ENCODE results near the gene PRKN.

The PRKN gene

DNA sequence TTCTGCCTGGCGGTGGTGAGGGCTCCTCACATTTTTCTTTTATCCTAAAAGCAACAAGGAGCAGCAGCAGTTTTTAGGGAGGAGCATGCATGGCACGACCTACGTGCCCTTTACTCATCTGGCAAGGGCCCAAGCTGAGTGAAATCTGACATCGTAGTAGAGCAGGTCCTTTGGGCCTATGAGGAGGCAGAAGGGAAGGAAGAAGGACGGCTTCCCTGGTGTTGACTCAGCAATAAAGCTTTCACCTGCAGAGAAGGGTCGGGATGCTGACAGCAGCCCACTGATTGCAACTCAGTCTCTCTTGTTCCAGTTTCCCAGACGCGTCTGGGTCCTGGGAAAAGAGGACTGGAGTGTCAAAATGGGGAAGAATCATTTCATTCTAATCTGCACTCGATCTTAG is 1044.6 kb downstream of the PRKN start:
- DNase-seq: no peak
- H3K4me1 ChIP-seq (ENCODE audit: insufficient read depth, low read length): no peaks in the 10 kb centered on the region
- H3K4me2 ChIP-seq (ENCODE audit: insufficient read depth, low read length): no peak overlapping the region
- no peak overlapping the region for H3K4me3 ChIP-seq (ENCODE audit: low read depth in 1 of 2, low read length in 2 of 2)
- TF ChIP-seq, protein P1, sequence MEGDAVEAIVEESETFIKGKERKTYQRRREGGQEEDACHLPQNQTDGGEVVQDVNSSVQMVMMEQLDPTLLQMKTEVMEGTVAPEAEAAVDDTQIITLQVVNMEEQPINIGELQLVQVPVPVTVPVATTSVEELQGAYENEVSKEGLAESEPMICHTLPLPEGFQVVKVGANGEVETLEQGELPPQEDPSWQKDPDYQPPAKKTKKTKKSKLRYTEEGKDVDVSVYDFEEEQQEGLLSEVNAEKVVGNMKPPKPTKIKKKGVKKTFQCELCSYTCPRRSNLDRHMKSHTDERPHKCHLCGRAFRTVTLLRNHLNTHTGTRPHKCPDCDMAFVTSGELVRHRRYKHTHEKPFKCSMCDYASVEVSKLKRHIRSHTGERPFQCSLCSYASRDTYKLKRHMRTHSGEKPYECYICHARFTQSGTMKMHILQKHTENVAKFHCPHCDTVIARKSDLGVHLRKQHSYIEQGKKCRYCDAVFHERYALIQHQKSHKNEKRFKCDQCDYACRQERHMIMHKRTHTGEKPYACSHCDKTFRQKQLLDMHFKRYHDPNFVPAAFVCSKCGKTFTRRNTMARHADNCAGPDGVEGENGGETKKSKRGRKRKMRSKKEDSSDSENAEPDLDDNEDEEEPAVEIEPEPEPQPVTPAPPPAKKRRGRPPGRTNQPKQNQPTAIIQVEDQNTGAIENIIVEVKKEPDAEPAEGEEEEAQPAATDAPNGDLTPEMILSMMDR (IDR thresholded peaks at IDR 0.05; ENCODE audit: borderline replicate concordance, extremely low read depth, low read length, poor library complexity, severe bottlenecking): no peak
- TF ChIP-seq EZH2 (IDR thresholded peaks at IDR 0.05; ENCODE audit: borderline replicate concordance, low read depth, low read length, severe bottlenecking): no peak
- no peak overlapping the region for H2AFZ ChIP-seq (ENCODE audit: low read depth, low read length)
- no peaks in the 10 kb centered on the region for H3K27me3 ChIP-seq (ENCODE audit: insufficient read depth, low read length, poor library complexity)
- no peaks in the 10 kb centered on the region for H3K36me3 ChIP-seq (ENCODE audit: insufficient read depth, low read length)
- no peak overlapping the region for H3K9ac ChIP-seq (ENCODE audit: low read depth, low read length)
- ATAC-seq (ENCODE audit: insufficient read depth, low read depth): no peak
- no peaks in the 10 kb centered on the region for H3K9me3 ChIP-seq (ENCODE audit: insufficient read depth, low read length, severe bottlenecking)
- H3K27ac ChIP-seq (ENCODE audit: low read length): no peak overlapping the region
- H3K79me2 ChIP-seq (ENCODE audit: insufficient read depth, low read length): no peaks in the 10 kb centered on the region
- H4K20me1 ChIP-seq (ENCODE audit: insufficient read depth, low read length): no peaks in the 10 kb centered on the region

- no peaks in the 10 kb centered on the region for H3K27me3 ChIP-seq (ENCODE audit: insufficient read depth, low read length, poor library complexity)
- H3K4me1 ChIP-seq (ENCODE audit: insufficient read depth, low read length): no peaks in the 10 kb centered on the region
- DNase-seq (no peak), ATAC-seq (ENCODE audit: insufficient read depth, low read depth) (no peak)
- TF ChIP-seq, protein P1 (IDR thresholded peaks at IDR 0.05; ENCODE audit: borderline replicate concordance, extremely low read depth, low read length, poor library complexity, severe bottlenecking): no peak
- no peak for TF ChIP-seq EZH2 (IDR thresholded peaks at IDR 0.05; ENCODE audit: borderline replicate concordance, low read depth, low read length, severe bottlenecking)
- H4K20me1 ChIP-seq (ENCODE audit: insufficient read depth, low read length): no peaks in the 10 kb centered on the region
- H3K9me3 ChIP-seq (ENCODE audit: insufficient read depth, low read length, severe bottlenecking): no peaks in the 10 kb centered on the region
- no peaks in the 10 kb centered on the region for H3K79me2 ChIP-seq (ENCODE audit: insufficient read depth, low read length)
- H2AFZ ChIP-seq (ENCODE audit: low read depth, low read length): no peak overlapping the region
- no peak overlapping the region for H3K9ac ChIP-seq (ENCODE audit: low read depth, low read length)
- no peaks in the 10 kb centered on the region for H3K36me3 ChIP-seq (ENCODE audit: insufficient read depth, low read length)
- no peak overlapping the region for H3K27ac ChIP-seq (ENCODE audit: low read length)
- no peak overlapping the region for H3K4me2 ChIP-seq (ENCODE audit: insufficient read depth, low read length)
- no peak overlapping the region for H3K4me3 ChIP-seq (ENCODE audit: low read depth in 1 of 2, low read length in 2 of 2)
Observed at GRCh38 chr6:161679980-161680538, 1047.5 kb downstream of the PRKN start.

DNA sequence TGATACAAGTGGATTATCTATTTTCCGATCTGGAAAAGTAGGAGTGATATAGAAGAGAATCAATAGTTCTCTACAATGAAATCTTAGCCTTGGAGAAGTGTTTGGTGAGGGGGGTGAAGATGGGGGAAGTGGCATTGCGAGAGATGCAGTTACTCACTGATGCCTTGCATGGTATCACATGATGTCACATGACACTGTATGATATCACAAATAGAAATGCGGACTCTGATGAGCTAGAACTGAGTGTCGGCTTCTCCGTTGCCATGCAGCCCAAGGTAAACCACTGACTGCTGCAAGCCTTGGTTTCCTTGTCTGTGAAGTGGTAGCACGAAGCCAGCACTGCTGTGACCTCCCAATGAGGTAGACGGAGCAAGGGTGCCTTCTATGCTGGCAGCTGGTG is 1050.4 kb downstream of the PRKN start:
- Histone ChIP-seq H3K9ac (ENCODE audit: low read depth, low read length) (no peak overlapping the region), H3K79me2 (ENCODE audit: insufficient read depth, low read length) (no peaks in the 10 kb centered on the region), H3K9me3 (ENCODE audit: insufficient read depth, low read length, severe bottlenecking) (no peaks in the 10 kb centered on the region), H3K27ac (ENCODE audit: low read length) (no peak overlapping the region), H3K4me2 (ENCODE audit: insufficient read depth, low read length) (no peak overlapping the region), H3K4me3 (ENCODE audit: low read depth in 1 of 2, low read length in 2 of 2) (no peak overlapping the region), H2AFZ (ENCODE audit: low read depth, low read length) (no peak overlapping the region), H4K20me1 (ENCODE audit: insufficient read depth, low read length) (no peaks in the 10 kb centered on the region), H3K27me3 (ENCODE audit: insufficient read depth, low read length, poor library complexity) (no peaks in the 10 kb centered on the region), H3K4me1 (ENCODE audit: insufficient read depth, low read length) (no peaks in the 10 kb centered on the region), H3K36me3 (ENCODE audit: insufficient read depth, low read length) (no peaks in the 10 kb centered on the region)
- ATAC-seq (ENCODE audit: insufficient read depth, low read depth): no peak
- DNase-seq: no peak
- TF ChIP-seq, protein P1 (IDR thresholded peaks at IDR 0.05; ENCODE audit: borderline replicate concordance, extremely low read depth, low read length, poor library complexity, severe bottlenecking): no peak
- no peak for TF ChIP-seq EZH2 (IDR thresholded peaks at IDR 0.05; ENCODE audit: borderline replicate concordance, low read depth, low read length, severe bottlenecking)

GRCh38 chr6:161676586-161676985 is 1051.0 kb downstream of the PRKN start:
- Histone ChIP-seq H3K9ac (ENCODE audit: low read depth, low read length) (no peak overlapping the region), H3K27ac (ENCODE audit: low read length) (no peak overlapping the region), H3K4me3 (ENCODE audit: low read depth in 1 of 2, low read length in 2 of 2) (no peak overlapping the region), H4K20me1 (ENCODE audit: insufficient read depth, low read length) (no peaks in the 10 kb centered on the region), H3K4me1 (ENCODE audit: insufficient read depth, low read length) (no peaks in the 10 kb centered on the region), H3K79me2 (ENCODE audit: insufficient read depth, low read length) (no peaks in the 10 kb centered on the region), H3K9me3 (ENCODE audit: insufficient read depth, low read length, severe bottlenecking) (no peaks in the 10 kb centered on the region), H3K27me3 (ENCODE audit: insufficient read depth, low read length, poor library complexity) (no peaks in the 10 kb centered on the region), H3K36me3 (ENCODE audit: insufficient read depth, low read length) (no peaks in the 10 kb centered on the region), H3K4me2 (ENCODE audit: insufficient read depth, low read length) (no peak overlapping the region), H2AFZ (ENCODE audit: low read depth, low read length) (no peak overlapping the region)
- ATAC-seq (ENCODE audit: insufficient read depth, low read depth) (no peak), DNase-seq (no peak)
- TF ChIP-seq, protein P1 (IDR thresholded peaks at IDR 0.05; ENCODE audit: borderline replicate concordance, extremely low read depth, low read length, poor library complexity, severe bottlenecking): no peak
- no peak for TF ChIP-seq EZH2 (IDR thresholded peaks at IDR 0.05; ENCODE audit: borderline replicate concordance, low read depth, low read length, severe bottlenecking)

Data from DND-41 (cell line).